Naive thymus-derived CD8-positive, alpha-beta T cell (primary cell): Measurements from ENCODE around the gene ENO2. TPM values are rescaled to one million over a fixed set of nuclear protein-coding genes. Genes with fewer than 3 reads are reported as not detected.

Source experiments
- ATAC-seq, 2 donors: fragments of 150-1000 bp; cut with Tn5 transposase in 1 of 2; sonication (Bioruptor Pico), chemical (Tn5 transposase) in 1 of 2; 1 replicate in 1 of 2; 2 replicates in 1 of 2; pipeline ENCODE4 v1.10.0; 2021; ENCODE audit warnings: mild to moderate bottlenecking in 2 of 2, moderate library complexity in 2 of 2
- POLR2A ChIA-PET: fragments of 350-600 bp; sonication (Branson Sonifier 250); formaldehyde crosslinking; loops from one replicate; lab custom pipeline; 2021; ENCODE audit warnings: antibody characterized with exemption; lab: Charles Lee
- DNase-seq, 10 donors: peaks; one replicate each; pipeline versions ENCODE4 v3.0.0 to v3.0.0-alpha.2; 2020 to 2022
- H3K27ac Mint-ChIP-seq, 10 donors: one replicate each; pipeline ENCODE4 v1.8.0; 2020 to 2022; ENCODE audit warnings: mild to moderate bottlenecking in 10 of 10, mixed read lengths in 10 of 10, moderate library complexity in 4 of 10, inconsistent platforms in 1 of 10
- H3K27me3 Mint-ChIP-seq, 5 donors: one replicate each; pipeline ENCODE4 v1.8.0; 2021 to 2022; ENCODE audit warnings: mixed read lengths in 5 of 5
- H3K36me3 Mint-ChIP-seq, 3 donors: one replicate each; pipeline ENCODE4 v1.8.0; 2020 to 2022; ENCODE audit warnings: mixed read lengths in 3 of 3, mild to moderate bottlenecking in 2 of 3, inconsistent platforms in 1 of 3
- H3K4me1 Mint-ChIP-seq, 4 donors: one replicate each; pipeline ENCODE4 v1.8.0; 2021 to 2022; ENCODE audit warnings: mixed read lengths in 4 of 4
- H3K4me3 Mint-ChIP-seq, 10 donors: one replicate each; pipeline ENCODE4 v1.8.0; 2020 to 2022; ENCODE audit warnings: mild to moderate bottlenecking in 10 of 10, mixed read lengths in 10 of 10, moderate library complexity in 6 of 10, inconsistent platforms in 1 of 10
- H3K9me3 Mint-ChIP-seq, 9 donors: one replicate each; pipeline ENCODE4 v1.8.0; 2020 to 2022; ENCODE audit warnings: mixed read lengths in 9 of 9, mild to moderate bottlenecking in 3 of 9, inconsistent platforms in 1 of 9, moderate library complexity in 1 of 9
- polyA plus RNA-seq, 3 donors: library from polyadenylated mRNA; unstranded; fragments of 300-500 nt; fragmentation: Illumina TruSeq; gene quantifications; one replicate each; pipeline ENCODE4 v1.2.3, GENCODE V29; 2021
- total RNA-seq, 8 experiments: library from RNA in 2 of 8; stranded (reverse) in 2 of 8; gene quantifications; one replicate each; pipeline ENCODE4 v1.2.3 and lab custom pipeline; 2021 to 2026

The ENO2 gene
- total and polyA plus RNA-seq, 5 experiments from 2014 or later = 19.4 to 144 (median 29.2) TPM

DNA sequence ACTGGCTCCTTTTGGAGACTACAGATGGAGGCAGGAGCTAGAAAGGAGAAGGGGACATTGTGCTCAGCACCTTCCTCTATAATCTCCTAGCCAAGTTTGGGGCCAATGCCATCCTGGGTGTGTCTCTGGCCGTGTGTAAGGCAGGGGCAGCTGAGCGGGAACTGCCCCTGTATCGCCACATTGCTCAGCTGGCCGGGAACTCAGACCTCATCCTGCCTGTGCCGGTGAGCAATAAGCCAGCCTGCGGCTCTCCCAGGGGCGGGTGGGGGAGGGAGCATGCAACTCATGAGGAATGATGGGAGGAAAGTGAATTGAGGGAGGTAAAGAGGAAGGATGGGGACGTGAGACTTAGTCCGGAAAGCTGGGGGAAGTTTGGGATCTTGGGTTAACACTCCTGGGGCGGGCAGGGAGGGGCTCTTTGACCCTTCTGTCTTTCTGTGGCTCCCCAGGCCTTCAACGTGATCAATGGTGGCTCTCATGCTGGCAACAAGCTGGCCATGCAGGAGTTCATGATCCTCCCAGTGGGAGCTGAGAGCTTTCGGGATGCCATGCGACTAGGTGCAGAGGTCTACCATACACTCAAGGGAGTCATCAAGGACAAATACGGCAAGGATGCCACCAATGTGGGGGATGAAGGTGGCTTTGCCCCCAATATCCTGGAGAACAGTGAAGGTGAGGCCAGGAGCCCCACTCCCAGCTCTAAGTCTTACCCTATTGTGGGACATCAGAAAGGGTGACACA, 3.3 kb downstream of the ENO2 start:
- DNase-seq (no peak), ATAC-seq (no peak)
- H3K27ac Mint-ChIP-seq = peak overlapping the region in 4 of 10 donors; percentile 24 to 57 (median 48)
- H3K27me3 Mint-ChIP-seq = no peaks in the 10 kb centered on the region
- peaks cover 0 to 48% (median 3%) of the 10 kb centered on the region in 3 donors for H3K36me3 Mint-ChIP-seq
- POLR2A ChIA-PET = interaction anchor here (0.7 to 6.2 kb wide), 7 partner anchors 9 to 45 kb away, joined by 3 to 43 read pairs (median 7); partner anchors contain the start of genes C12orf57, LRRC23, RNU7-1 and SPSB2
- no peaks in the 10 kb centered on the region for H3K9me3 Mint-ChIP-seq
- peak overlapping the region in 1 of 10 donors; percentile 19 for H3K4me3 Mint-ChIP-seq
- peaks cover 13 to 55% (median 36%) of the 10 kb centered on the region in 4 donors for H3K4me1 Mint-ChIP-seq

DNA sequence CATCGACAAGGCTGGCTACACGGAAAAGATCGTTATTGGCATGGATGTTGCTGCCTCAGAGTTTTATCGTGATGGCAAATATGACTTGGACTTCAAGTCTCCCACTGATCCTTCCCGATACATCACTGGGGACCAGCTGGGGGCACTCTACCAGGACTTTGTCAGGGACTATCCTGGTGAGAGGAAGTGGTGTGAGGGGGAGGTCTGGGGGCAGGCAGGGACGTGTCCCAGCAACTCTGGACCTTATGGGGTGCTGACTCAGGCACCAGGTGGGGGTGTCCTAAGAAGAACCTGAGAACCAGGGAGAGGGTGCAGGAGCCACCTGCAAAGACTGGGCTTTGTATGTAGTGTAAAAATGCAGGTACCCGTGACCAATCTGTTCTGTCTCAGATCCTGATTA, 5.2 kb downstream of the ENO2 start:
- peaks cover 0 to 57% (median 3%) of the 10 kb centered on the region in 3 donors for H3K36me3 Mint-ChIP-seq
- peak overlapping the region in 8 of 10 donors; percentile 30 to 86 (median 66) for H3K27ac Mint-ChIP-seq
- H3K27me3 Mint-ChIP-seq = no peaks in the 10 kb centered on the region
- no peak overlapping the region for H3K4me3 Mint-ChIP-seq
- H3K4me1 Mint-ChIP-seq = peaks cover 12 to 45% (median 36%) of the 10 kb centered on the region in 4 donors
- ATAC-seq = no peak
- POLR2A ChIA-PET = interaction anchor here (1.5 kb wide), 1 partner anchor 15 kb away, joined by 5 read pairs; the partner anchor contains the start of gene LRRC23
- DNase-seq = no peak
- no peaks in the 10 kb centered on the region for H3K9me3 Mint-ChIP-seq

DNA sequence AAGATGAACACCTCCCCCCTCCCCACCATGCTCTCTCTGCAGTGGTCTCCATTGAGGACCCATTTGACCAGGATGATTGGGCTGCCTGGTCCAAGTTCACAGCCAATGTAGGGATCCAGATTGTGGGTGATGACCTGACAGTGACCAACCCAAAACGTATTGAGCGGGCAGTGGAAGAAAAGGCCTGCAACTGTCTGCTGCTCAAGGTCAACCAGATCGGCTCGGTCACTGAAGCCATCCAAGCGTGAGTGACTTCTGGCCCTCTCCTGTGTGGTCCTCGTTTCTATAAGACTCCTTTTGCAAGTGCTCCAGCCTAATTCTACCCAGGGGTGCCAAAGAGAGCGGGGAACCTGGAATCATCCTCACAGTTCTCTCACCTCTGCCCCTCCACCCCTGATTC, 7.2 kb downstream of the ENO2 start:
- Mint-ChIP-seq H3K9me3 (no peaks in the 10 kb centered on the region), H3K4me1 (peaks cover 8 to 40% (median 25%) of the 10 kb centered on the region in 4 donors), H3K27ac (peak overlapping the region in 2 of 10 donors; percentile 31 to 46), H3K4me3 (no peak overlapping the region), H3K27me3 (no peaks in the 10 kb centered on the region), H3K36me3 (peaks cover 0 to 51% (median 3%) of the 10 kb centered on the region in 3 donors)
- DNase-seq = no peak
- ATAC-seq = no peak
- POLR2A ChIA-PET = interaction anchor here (1.1 kb wide), 1 partner anchor 38 kb away, joined by 3 read pairs; no protein-coding TSS in a partner anchor

DNA sequence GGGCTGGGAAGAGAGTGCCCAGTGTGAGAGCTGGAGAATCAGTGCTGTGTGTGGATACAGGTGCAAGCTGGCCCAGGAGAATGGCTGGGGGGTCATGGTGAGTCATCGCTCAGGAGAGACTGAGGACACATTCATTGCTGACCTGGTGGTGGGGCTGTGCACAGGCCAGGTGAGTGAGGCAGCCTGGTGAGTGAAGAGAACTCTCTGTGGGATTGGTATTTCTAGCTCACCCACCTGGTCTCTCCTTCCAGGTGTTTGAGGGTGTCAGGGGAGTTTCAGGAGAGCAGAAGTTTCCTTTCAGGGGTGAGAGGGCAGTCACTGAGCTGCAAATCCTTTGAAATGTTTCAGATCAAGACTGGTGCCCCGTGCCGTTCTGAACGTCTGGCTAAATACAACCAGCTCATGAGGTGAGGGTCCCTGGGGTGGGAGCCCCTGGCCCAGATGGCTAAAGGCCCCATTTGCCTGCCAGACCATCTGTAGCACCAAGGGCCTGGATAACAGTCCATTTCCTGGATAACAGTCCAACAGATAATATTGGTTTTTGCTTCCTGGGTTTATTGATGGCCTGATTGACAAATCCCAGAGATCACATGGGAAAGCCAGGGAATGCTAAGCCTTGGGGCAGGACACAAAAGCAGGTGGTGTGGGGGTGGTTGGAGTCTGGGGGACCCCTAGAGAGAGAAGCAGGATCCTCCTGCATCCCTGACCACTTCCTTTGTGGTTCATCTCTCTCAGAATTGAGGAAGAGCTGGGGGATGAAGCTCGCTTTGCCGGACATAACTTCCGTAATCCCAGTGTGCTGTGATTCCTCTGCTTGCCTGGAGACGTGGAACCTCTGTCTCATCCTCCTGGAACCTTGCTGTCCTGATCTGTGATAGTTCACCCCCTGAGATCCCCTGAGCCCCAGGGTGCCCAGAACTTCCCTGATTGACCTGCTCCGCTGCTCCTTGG, 7.9 kb downstream of the ENO2 start:
- ATAC-seq (no peak), DNase-seq (no peak)
- Mint-ChIP-seq H3K4me3 (no peak overlapping the region), H3K4me1 (peaks cover 15 to 46% (median 26%) of the 10 kb centered on the region in 4 donors), H3K27ac (peak overlapping the region in 1 of 10 donors; percentile 65), H3K27me3 (no peaks in the 10 kb centered on the region), H3K36me3 (peaks cover 0 to 46% (median 3%) of the 10 kb centered on the region in 3 donors), H3K9me3 (no peaks in the 10 kb centered on the region)
- POLR2A ChIA-PET = interaction anchor here (0.6 to 1.2 kb wide), 3 partner anchors 16 to 38 kb away, joined by 3 read pairs; partner anchors contain the start of genes C12orf57 and RNU7-1

DNA sequence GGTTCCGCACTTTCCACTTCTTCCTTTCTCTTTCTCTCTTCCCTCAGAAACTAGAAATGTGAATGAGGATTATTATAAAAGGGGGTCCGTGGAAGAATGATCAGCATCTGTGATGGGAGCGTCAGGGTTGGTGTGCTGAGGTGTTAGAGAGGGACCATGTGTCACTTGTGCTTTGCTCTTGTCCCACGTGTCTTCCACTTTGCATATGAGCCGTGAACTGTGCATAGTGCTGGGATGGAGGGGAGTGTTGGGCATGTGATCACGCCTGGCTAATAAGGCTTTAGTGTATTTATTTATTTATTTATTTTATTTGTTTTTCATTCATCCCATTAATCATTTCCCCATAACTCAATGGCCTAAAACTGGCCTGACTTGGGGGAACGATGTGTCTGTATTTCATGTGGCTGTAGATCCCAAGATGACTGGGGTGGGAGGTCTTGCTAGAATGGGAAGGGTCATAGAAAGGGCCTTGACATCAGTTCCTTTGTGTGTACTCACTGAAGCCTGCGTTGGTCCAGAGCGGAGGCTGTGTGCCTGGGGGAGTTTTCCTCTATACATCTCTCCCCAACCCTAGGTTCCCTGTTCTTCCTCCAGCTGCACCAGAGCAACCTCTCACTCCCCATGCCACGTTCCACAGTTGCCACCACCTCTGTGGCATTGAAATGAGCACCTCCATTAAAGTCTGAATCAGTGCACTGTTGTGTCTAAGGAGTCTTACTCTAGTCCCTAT, 8.8 kb downstream of the ENO2 start:
- H3K27me3 Mint-ChIP-seq = no peaks in the 10 kb centered on the region
- H3K4me3 Mint-ChIP-seq = peak overlapping the region in 2 of 10 donors; percentile 8 to 42
- no peak for ATAC-seq
- no peak for DNase-seq
- H3K9me3 Mint-ChIP-seq = no peaks in the 10 kb centered on the region
- POLR2A ChIA-PET = interaction anchor here (0.6 to 7.8 kb wide), 14 partner anchors 9 to 199 kb away, joined by 3 to 82 read pairs (median 7); partner anchors contain the start of genes C12orf57, C1RL, COPS7A and ENO2
- peaks cover 15 to 46% (median 27%) of the 10 kb centered on the region in 4 donors for H3K4me1 Mint-ChIP-seq
- H3K36me3 Mint-ChIP-seq = peaks cover 0 to 40% (median 3%) of the 10 kb centered on the region in 3 donors
- peak overlapping the region in 5 of 10 donors; percentile 24 to 86 (median 81) for H3K27ac Mint-ChIP-seq

DNA sequence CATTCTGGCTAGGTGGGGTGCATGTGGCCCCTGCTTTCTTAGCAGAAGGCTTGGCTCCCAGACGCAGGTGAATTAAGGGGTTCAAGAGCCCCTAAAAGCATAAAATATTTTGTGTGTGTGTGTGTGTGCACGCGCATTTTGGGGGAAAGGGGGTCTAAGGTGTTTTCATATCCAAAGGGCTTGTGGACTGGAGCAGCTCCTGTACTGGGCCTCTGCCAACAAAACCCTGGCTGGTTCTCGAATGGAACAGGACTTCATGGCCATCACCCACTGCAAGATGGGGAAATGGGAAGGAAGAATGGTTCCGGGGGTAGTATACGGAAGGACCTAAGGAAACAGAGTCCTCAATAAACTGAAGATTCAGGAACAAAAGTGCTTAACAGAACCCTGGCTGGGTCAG, 9.5 kb downstream of the ENO2 start:
- no peaks in the 10 kb centered on the region for H3K9me3 Mint-ChIP-seq
- DNase-seq (no peak), ATAC-seq (no peak)
- peaks cover 0 to 38% (median 3%) of the 10 kb centered on the region in 3 donors for H3K36me3 Mint-ChIP-seq
- POLR2A ChIA-PET = interaction anchor here (0.6 to 7.8 kb wide), 13 partner anchors 9 to 200 kb away, joined by 3 to 82 read pairs (median 7); partner anchors contain the start of genes C12orf57, C1RL, COPS7A and ENO2
- H3K27ac Mint-ChIP-seq = peak overlapping the region; percentile 22 to 94 (median 88)
- peak overlapping the region in 1 of 10 donors; percentile 79 for H3K4me3 Mint-ChIP-seq
- no peaks in the 10 kb centered on the region for H3K27me3 Mint-ChIP-seq
- H3K4me1 Mint-ChIP-seq = peaks cover 19 to 50% (median 32%) of the 10 kb centered on the region in 4 donors

DNA sequence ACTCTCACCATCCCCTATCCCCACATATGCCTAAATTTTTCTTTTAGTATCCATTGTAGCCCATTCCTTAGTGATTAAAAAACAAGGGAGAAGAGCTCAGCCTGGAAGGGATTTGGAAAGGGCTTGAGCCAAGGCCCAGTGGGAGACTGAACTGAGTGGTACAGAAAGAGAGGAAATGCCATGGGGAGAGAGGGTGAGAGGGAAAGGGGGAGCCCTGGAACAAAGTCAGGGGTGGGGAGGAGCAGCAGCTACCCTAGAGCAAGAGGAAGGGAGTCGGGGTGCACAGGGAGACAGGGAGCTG, 10.8 kb downstream of the ENO2 start:
- DNase-seq (no peak), ATAC-seq (no peak)
- H3K4me3 Mint-ChIP-seq = peak overlapping the region in 4 of 10 donors; percentile 59 to 84 (median 72)
- H3K9me3 Mint-ChIP-seq = no peaks in the 10 kb centered on the region
- H3K4me1 Mint-ChIP-seq = peaks cover 28 to 60% (median 41%) of the 10 kb centered on the region in 4 donors
- peaks cover 0 to 24% (median 0%) of the 10 kb centered on the region in 3 donors for H3K36me3 Mint-ChIP-seq
- peak overlapping the region in 6 of 10 donors; percentile 81 to 94 (median 92) for H3K27ac Mint-ChIP-seq
- POLR2A ChIA-PET = interaction anchor here (0.9 to 7.8 kb wide), 13 partner anchors 8 to 183 kb away, joined by 3 to 82 read pairs (median 8); partner anchors contain the start of genes C12orf57, C1R, ENO2 and RNU7-1
- no peaks in the 10 kb centered on the region for H3K27me3 Mint-ChIP-seq

DNA sequence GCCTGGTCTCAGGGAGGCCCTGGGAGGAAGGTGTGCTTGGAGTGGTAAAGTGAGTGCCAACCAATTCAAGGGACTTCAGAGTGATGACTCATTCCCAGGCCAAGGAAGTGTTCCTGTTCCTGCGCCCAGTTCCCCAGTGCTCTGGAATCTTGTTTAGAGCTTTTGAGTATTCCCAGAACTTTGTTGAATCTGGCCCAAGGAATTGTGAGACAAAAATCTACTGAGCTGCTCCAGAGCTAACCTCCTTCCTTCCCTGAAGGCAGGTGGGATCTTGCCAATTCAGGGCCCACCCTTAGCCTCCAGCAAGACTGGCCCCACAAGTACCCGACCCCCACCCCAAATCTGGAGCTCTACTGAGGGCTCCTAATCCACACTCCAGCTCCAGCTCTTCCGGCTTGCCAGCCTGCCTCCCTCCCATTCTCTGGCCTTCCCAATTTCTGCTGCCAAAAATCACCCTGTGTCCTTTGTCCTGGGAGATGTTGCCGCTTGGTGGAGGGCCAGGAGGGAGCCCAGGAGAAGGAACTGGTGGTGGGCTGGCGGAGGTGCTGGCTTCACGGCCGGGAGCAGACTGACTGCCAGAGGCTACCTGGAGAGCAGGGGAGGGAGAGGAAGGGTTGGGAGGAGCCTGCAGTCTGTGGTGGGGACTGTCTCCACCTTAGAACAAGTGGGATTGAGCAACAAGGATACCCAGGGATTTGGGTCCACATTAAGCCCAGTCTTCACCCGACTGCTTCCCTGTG, 11.3 kb downstream of the ENO2 start:
- Mint-ChIP-seq H3K27ac (peak overlapping the region in 4 of 10 donors; percentile 43 to 91 (median 66)), H3K36me3 (peaks cover 0 to 23% (median 0%) of the 10 kb centered on the region in 3 donors), H3K4me1 (peaks cover 30 to 62% (median 42%) of the 10 kb centered on the region in 4 donors), H3K9me3 (no peaks in the 10 kb centered on the region), H3K27me3 (no peaks in the 10 kb centered on the region), H3K4me3 (peak overlapping the region; percentile 8 to 93 (median 64))
- ATAC-seq = no peak
- no peak for DNase-seq
- POLR2A ChIA-PET = interaction anchor here (1.1 to 7.8 kb wide), 11 partner anchors 8 to 182 kb away, joined by 3 to 82 read pairs (median 8); partner anchors contain the start of genes C12orf57, C1R, ENO2 and RNU7-1

DNA sequence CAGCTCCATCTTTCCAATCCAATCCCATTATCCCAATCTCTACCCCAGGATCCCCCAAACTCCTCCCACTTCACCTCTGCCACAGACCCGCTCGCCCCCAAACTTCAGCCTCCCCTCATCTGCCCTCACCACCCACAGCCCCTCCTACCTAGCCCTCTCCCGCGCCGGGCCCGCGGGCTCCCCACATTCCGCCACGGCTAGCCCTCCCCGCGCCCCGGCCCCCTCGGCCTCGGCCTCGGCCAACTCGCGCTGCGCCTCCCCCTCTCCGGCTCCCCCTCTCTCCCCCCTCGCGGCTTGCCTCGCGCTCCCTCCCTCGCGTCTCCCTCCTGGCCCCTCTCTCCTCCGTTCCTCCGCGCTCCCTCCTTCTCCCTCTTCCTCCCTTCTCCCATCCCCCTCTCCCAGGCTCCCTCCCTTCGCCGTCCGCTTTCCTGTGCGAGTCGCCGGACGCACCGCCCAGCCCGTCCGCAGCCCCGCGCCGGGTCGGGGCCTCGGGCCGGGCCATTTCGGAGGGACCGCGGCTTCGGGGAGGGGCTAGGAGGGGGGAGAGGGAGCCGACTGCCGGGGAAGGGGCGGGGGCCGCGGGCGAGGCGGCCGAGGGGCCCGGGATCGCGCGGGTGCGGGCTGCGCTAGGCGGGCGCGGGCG, 13.1 kb downstream of the ENO2 start, which contains the start of gene ATN1:
Gene ATN1 (plus strand): TSS at position 581 of the 643 bp plus-strand sequence. CDS start 6,043 bp downstream, outside the sequence.
- DNase-seq = peak in 5 of 10 donors; percentile 37 to 47 (median 43)
- ATAC-seq = peak; percentile 18 to 41
- Mint-ChIP-seq H3K4me1 (peaks cover 35 to 60% (median 50%) of the 10 kb centered on the region in 4 donors), H3K4me3 (peak within 1 kb of the TSS; percentile 82 to 94 (median 90)), H3K27ac (peak within 1 kb of the TSS; percentile 91 to 96 (median 92)), H3K27me3 (no peaks in the 10 kb centered on the region), H3K36me3 (peaks cover 0 to 11% (median 0%) of the 10 kb centered on the region in 3 donors), H3K9me3 (no peaks in the 10 kb centered on the region)
- POLR2A ChIA-PET = interaction anchor here (0.6 to 7.8 kb wide), 16 partner anchors 9 to 181 kb away, joined by 3 to 82 read pairs (median 7); partner anchors contain the start of genes C12orf57, LPCAT3, PTPN6 and RNU7-1
